ENCODE data around the gene HNRNPA2B1.

The HNRNPA2B1 gene

GRCh38 chr7:26200444-26201246 is at the start of gene HNRNPA2B1:
HNRNPA2B1 (minus strand) TSS chr7:26200746; CDS start chr7:26200577, 169 bp downstream.
- DNase-seq: peak; percentile 96 to 98 (median 97)

GRCh38 chr7:26250239-26250638 is 49.7 kb upstream of the HNRNPA2B1 start:
- no peak for DNase-seq

DNA sequence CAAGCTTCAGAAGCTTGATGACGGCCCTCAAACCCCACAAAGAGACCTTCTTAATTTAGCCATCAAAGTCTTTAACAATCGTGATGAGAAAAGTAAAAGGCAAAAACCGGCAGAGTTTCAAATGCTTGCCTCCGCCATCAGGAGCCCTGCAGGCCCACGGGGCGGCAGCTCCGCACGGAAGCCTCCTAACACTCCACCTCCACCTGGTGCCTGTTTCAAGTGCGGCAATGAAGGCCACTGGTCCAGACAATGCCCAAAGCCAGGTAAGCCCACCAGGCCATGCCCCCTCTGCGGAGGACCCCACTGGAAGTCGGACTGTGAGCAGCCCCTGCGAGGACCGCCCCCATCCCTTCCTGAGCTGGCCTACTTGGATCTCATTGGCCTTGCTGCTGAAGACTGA is 44.6 kb upstream of the HNRNPA2B1 start:
- no peak for DNase-seq

DNA sequence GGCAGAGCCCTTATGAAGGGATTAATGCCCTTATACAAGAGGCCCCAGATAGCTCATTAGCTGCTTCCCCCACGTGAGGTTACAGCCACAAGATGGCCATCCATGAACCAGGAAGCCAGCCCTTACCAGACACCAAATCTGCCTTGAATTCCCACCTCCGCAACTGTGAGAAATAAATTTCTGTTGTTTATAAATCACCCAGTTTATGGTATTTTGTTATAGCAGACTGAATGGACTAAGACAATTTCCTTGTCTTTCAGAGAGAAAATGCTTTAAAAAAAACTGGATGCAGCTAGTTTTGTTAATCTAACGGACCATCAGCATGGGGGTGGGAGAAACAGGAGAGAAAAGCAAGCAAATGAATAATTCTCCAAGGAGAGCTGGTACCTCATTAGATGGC is 37.5 kb upstream of the HNRNPA2B1 start:
- DNase-seq: no peak

GRCh38 chr7:26237035-26237807 is 36.7 kb upstream of the HNRNPA2B1 start:
- DNase-seq: no peak

DNA sequence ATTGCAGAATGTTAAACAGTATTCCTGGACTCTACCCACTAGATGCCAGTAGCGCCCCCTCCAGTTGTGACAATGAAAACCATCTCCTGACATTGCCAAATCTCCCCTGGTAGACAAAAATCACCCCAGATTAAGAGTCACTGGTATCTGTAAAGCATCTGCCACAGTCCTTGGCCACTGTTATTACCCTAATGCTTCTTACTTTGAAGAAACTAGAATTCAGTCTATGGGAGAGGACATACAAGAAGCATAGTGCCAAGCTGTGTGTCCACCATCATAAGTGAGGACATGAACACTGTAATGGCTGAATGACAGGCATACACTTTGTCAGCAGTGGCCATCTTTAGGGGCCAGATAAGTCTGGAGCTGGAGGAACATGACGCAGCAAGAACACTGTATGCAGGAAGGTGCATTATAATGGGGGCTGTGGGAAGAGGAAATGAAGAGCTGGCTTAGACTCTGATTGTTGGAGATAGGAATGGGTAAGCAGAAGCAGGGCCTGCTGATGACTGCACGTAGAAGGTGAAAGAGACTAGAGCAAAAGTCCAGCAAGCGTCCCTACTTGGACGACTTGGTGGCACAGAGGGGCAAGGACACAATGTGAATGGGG is 33.5 kb upstream of the HNRNPA2B1 start:
- no peak for DNase-seq

GRCh38 chr7:26227987-26228386 is 27.4 kb upstream of the HNRNPA2B1 start:
- DNase-seq: no peak

GRCh38 chr7:26224359-26224758 is 23.8 kb upstream of the HNRNPA2B1 start:
- no peak for DNase-seq

- DNase-seq: no peak
Observed at GRCh38 chr7:26216049-26216448, 15.5 kb upstream of the HNRNPA2B1 start.

DNA sequence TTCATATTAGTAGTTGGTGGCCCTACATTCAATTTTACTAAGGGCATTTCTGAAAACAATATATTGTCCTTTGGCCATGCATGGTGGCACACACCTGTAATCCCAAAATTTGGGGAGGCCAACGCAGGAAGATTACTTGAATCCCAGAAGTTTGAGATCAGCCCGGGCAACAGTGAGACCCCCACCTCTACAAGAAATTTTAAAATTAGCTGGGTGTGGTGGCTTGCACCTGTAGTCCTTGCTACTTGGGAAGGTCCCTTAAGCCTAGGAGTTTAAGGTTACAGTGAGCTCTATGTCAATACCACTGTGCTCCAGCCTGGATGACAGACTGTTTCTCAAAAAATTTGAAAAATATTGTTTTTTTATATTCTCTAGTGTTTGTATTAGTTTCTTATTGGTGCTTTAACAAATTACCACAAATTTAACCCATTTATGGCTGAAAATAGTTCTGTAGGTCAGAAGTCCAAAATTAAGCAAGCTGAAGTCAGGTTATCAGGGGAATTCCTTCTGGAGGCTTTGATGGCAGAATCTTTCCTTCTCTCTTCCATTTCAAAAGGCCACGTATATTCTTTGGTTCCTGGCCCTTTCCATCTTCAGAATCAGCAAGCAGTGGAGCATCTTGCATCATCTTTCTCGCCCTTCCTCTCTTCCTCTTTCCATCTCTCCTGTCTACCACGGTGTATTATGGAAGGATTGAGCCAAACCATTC is 13.4 kb upstream of the HNRNPA2B1 start:
- DNase-seq: no peak

DNA sequence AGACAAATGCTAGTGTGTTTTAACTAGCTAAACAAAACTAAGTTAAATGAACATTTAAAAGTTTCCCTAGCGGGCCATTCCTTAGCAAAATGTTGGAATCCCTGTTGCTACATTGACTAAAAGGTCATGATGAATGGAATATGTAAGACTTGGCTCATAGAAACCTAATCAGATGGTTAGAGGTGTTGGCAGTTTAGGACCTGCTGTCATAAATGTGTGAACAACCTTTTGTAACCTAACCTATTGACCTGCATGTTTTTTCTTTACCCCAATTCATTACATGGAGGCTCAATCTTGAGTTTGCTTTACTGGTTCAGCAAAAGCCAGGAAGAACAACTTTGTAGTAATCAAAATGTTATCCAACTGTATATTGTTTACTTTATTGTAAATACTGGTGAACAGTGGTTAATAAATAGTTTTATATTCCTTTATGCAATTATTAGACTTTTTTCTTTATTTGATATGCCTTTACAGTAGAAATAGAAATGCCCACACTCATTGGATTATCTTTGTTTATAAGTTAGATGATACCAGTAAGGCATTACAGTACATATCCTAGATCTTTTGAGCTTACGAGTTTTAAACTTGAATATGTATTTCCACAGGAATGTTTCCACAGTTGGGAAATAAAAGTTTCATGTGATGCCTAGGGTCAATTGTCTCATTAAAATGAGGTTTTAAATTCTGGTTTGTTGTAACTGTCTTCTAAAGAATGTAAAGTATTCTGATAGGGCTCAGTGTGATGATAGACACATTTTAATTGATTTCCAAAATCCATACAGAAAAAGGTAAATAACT is 12.6 kb upstream of the HNRNPA2B1 start:
- no peak for DNase-seq

DNA sequence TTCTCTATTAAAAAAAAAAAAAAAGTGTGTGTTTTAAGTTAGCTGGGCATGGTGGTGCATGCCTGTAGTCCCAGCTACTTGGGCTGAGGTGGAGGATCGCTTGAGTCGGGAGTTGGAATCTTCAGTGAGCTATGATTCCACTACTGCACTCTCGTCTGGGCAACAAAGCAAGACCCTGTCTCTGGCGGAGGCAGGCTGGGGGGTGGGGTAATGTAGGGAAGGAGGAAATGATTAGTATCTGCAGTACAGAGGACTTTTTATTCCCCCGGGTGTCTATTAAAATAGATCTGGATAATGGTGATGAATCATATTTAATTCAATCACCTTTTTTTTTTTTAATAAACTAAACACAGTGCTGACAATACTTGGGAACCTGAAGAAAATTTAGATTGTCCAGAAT is 7.5 kb upstream of the HNRNPA2B1 start:
- DNase-seq: no peak

- no peak for DNase-seq
Observed at GRCh38 chr7:26203016-26203415, 2.5 kb upstream of the HNRNPA2B1 start.

- DNase-seq: peak; percentile 43 to 66 (median 56)
Observed at GRCh38 chr7:26202019-26202990, 1.8 kb upstream of the HNRNPA2B1 start.

GRCh38 chr7:26201247-26202018 is 887 bp upstream of the HNRNPA2B1 start, which contains the start of gene CBX3:
CBX3 (plus strand) TSS chr7:26201745; CDS start chr7:26202999, 1,254 bp downstream.
- DNase-seq: peak; percentile 77 to 89 (median 88)

DNA sequence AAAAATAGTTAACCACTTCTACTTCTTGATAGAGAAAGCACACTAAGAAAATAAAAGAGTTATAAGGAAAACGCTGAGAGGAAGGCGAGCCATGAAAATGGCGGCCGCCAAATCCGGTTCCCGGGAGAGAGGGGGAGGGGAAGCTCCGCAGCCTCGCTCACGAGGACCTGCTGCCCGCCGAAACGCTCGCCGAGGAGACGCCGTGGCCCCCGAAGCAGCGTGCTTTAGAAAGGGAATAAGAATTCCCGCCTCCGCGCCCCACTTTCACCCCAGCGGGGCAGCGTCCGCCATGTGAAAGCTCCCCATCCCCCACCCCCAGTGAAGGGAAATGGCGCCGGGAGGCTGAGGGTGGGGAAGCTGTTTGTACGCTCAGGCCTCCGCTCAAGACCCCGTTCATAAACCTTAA is 505 bp downstream of the HNRNPA2B1 start:
- DNase-seq: peak; percentile 59 to 78 (median 74)

GRCh38 chr7:26199301-26200037 is 1.1 kb downstream of the HNRNPA2B1 start:
- peak in 3 of 4 experiments; percentile 48 to 59 (median 58) for DNase-seq

DNA sequence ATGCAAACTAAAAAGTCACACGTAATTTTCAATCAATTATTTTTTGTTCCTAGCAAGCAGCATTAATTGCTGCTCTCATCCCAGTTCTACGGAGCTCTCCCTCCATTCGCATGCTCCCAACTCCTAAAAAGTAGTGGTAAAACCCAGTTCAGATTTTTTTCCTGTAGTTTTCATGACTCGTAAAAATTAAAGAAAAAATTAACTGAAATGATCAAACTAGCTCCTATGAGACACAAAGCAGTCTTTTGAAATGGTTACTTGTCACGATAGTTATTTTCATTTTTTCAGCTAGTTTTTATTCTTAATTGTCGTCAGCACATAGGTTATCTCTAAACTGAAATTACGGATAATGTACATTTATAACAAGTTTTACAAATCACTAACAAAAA is 1.8 kb downstream of the HNRNPA2B1 start:
- DNase-seq: no peak

DNA sequence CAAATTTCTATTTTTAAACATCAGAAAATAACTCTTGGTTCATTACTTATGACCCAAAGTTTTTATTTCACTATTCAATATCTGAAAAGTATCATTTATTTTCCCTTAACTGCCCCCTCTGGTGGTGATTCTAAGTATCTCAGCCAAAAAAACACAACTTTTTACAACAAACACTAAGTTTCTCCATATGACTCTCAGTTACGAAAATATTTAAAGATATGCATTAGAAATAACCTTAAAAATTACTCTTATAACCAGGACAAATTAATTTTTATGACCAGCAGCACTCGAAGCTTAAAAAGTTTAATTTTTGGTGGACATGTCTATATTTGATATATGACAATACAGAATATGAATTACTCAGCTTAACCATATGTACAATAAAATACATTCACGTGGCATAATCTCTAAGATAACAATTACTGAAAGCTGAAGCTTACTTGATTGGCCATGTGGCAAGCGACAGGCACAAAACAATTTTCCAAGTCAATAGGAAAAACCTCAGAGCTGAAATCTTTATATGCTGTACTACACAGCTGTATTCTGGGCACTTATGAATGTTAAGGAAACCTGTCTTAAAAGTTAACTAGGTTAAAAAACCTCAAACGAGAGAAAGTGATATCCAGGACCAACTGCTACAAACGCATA is 2.3 kb downstream of the HNRNPA2B1 start:
- DNase-seq: no peak
